NT2/D1 (cell line): ENCODE data around the gene PGBD5.

Source experiments
- YY1 ChIP-seq: IDR thresholded peaks from 2 replicates; pipeline ENCODE4 v1.6.1; 2011; ENCODE audit not compliant: insufficient read length, insufficient read depth
- ZNF274 ChIP-seq: IDR thresholded peaks from 2 replicates; pipeline ENCODE4 v1.6.1; 2011; ENCODE audit warnings: mild to moderate bottlenecking, low read depth, low read length

DNA sequence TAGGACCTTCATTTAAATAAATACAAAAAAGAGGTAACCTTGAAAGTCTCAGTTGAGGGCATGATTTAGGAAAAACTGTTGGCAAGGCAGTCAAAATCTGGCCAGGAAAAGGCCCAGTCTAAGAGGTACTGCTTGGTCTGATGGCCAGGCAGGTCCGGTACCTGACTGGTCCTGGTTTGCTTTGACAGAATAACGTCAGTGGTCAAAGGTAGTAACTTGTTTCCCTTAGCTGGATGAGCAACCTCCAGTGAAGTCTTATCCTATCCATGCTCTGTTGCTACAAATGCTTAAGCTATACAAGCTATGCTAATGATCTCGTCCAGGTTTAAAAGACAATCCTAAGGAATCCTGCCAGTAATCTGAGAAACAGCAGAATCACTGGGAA, 85.0 kb downstream of the PGBD5 start:
- TF ChIP-seq ZNF274 (no peak), YY1 (no peak)
